GM12878 (cell line): Measurements from ENCODE around the gene NPIPA3.

Experiments used
- ATF2 ChIP-seq: IDR thresholded peaks from 2 replicates; pipeline ENCODE4 v1.6.1; 2012; ENCODE audit warnings: low read length, inconsistent platforms
- FOS ChIP-seq: IDR thresholded peaks from 3 replicates; pipeline ENCODE4 v1.6.1; 2011; ENCODE audit warnings: borderline replicate concordance; ENCODE audit not compliant: insufficient read length; ENCODE audit errors: extremely low read depth
- HDAC2 ChIP-seq: fragments of 200-600 bp; sonication (generic); IDR thresholded peaks from 2 replicates; pipeline ENCODE4 v1.6.1; 2017
- MAX ChIP-seq: IDR thresholded peaks from 2 replicates; pipeline ENCODE4 v1.6.1; 2012; ENCODE audit warnings: low read depth, low read length, improper control_type of control experiment
- POLR2A ChIP-seq: IDR thresholded peaks from 2 replicates; pipeline ENCODE4 v1.6.1; 2011; ENCODE audit warnings: low read depth, mild to moderate bottlenecking, low read length
- POLR2AphosphoS5 ChIP-seq: IDR thresholded peaks from 2 replicates; pipeline ENCODE4 v1.6.1; 2011; ENCODE audit warnings: mild to moderate bottlenecking, low read length, inconsistent platforms
- USF2 ChIP-seq: IDR thresholded peaks from 2 replicates; pipeline ENCODE4 v1.6.1; 2011; ENCODE audit warnings: low read depth, low read length, improper control_type of control experiment, borderline replicate concordance
- TF ChIP-seq, protein P1 (sequence below): fragments of 450-650 bp; IDR thresholded peaks from 2 replicates; pipeline ENCODE4 v1.6.1; 2017; ENCODE audit warnings: mild to moderate bottlenecking, moderate library complexity
- TF ChIP-seq, protein P2 (sequence below), 3 experiments: IDR thresholded peaks in 2 of 3; conservative IDR thresholded peaks in 1 of 3; 2 replicates each; pipeline ENCODE4 v1.5.1; 2011; ENCODE audit warnings: low read depth in 3 of 3, low read length in 3 of 3, mild to moderate bottlenecking in 3 of 3, control low read depth in 2 of 3, moderate library complexity in 2 of 3, inconsistent platforms in 1 of 3, mixed read lengths in 1 of 3; ENCODE audit not compliant: control insufficient read depth in 2 of 3, insufficient read depth in 1 of 3; ENCODE audit errors: extremely low read depth in 1 of 3
- TF ChIP-seq, protein P3 (sequence below): fragments of 450-650 bp; IDR thresholded peaks from 2 replicates; pipeline ENCODE4 v1.6.1; 2017; ENCODE audit warnings: mild to moderate bottlenecking

DNA sequence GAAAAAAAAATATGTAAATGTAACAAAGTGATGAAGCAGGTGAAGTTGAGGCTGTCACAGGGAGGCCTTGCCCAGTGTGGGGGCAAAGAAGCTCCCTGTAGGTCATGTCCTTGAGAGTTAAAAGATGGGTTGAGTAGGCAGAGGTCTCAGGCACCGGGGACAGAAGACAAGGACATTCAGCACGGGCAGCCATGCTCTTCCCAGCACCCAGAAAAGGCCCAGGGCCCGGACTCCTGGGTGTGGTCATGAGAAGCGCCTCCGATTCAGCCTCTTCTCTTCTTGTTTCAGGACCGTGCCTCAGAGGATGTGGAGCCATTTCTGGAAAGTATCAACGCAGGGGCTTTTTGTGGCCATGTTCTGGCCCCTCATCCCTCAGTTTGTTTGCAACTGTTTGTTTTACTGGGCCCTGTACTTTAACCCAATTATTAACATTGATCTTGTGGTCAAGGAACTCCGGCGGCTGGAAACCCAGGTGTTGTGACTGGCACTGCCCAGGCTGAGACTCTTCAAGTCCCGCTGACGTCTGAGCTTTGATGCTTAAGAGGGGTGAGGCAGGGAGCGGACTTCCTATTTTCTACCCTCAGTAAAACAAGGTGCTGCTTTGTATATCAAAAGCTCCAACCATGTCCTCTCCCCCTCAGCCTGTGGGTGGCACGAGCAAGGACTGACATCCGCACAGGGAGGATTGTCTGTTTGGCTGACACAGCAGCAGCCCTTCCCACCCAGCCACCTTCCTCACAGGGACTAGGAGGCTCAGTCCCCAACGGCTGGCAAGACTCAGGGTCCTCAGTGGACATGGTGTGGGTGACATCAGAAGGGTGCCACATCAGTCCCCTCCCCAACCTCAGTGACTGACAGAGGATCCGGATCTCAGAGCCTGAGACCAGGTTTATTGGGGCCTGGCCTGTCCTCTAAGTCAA, 35.6 kb upstream of the NPIPA3 start:
- no peak for TF ChIP-seq POLR2A
- TF ChIP-seq, protein P1, sequence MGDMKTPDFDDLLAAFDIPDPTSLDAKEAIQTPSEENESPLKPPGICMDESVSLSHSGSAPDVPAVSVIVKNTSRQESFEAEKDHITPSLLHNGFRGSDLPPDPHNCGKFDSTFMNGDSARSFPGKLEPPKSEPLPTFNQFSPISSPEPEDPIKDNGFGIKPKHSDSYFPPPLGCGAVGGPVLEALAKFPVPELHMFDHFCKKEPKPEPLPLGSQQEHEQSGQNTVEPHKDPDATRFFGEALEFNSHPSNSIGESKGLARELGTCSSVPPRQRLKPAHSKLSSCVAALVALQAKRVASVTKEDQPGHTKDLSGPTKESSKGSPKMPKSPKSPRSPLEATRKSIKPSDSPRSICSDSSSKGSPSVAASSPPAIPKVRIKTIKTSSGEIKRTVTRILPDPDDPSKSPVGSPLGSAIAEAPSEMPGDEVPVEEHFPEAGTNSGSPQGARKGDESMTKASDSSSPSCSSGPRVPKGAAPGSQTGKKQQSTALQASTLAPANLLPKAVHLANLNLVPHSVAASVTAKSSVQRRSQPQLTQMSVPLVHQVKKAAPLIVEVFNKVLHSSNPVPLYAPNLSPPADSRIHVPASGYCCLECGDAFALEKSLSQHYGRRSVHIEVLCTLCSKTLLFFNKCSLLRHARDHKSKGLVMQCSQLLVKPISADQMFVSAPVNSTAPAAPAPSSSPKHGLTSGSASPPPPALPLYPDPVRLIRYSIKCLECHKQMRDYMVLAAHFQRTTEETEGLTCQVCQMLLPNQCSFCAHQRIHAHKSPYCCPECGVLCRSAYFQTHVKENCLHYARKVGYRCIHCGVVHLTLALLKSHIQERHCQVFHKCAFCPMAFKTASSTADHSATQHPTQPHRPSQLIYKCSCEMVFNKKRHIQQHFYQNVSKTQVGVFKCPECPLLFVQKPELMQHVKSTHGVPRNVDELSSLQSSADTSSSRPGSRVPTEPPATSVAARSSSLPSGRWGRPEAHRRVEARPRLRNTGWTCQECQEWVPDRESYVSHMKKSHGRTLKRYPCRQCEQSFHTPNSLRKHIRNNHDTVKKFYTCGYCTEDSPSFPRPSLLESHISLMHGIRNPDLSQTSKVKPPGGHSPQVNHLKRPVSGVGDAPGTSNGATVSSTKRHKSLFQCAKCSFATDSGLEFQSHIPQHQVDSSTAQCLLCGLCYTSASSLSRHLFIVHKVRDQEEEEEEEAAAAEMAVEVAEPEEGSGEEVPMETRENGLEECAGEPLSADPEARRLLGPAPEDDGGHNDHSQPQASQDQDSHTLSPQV = no peak
- no peak for TF ChIP-seq HDAC2
- TF ChIP-seq, protein P2, sequence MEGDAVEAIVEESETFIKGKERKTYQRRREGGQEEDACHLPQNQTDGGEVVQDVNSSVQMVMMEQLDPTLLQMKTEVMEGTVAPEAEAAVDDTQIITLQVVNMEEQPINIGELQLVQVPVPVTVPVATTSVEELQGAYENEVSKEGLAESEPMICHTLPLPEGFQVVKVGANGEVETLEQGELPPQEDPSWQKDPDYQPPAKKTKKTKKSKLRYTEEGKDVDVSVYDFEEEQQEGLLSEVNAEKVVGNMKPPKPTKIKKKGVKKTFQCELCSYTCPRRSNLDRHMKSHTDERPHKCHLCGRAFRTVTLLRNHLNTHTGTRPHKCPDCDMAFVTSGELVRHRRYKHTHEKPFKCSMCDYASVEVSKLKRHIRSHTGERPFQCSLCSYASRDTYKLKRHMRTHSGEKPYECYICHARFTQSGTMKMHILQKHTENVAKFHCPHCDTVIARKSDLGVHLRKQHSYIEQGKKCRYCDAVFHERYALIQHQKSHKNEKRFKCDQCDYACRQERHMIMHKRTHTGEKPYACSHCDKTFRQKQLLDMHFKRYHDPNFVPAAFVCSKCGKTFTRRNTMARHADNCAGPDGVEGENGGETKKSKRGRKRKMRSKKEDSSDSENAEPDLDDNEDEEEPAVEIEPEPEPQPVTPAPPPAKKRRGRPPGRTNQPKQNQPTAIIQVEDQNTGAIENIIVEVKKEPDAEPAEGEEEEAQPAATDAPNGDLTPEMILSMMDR (IDR thresholded peaks at IDR 0.05 in 2 of 3, conservative IDR thresholded peaks at IDR 0.05 in 1 of 3; ENCODE audit: control insufficient read depth in 2 of 3, extremely low read depth in 1 of 3, insufficient read depth in 1 of 3, low read depth in 3 of 3, low read length in 3 of 3) = no peak
- TF ChIP-seq POLR2AphosphoS5 = no peak
- TF ChIP-seq FOS = no peak
- TF ChIP-seq USF2 = no peak
- TF ChIP-seq, protein P3, sequence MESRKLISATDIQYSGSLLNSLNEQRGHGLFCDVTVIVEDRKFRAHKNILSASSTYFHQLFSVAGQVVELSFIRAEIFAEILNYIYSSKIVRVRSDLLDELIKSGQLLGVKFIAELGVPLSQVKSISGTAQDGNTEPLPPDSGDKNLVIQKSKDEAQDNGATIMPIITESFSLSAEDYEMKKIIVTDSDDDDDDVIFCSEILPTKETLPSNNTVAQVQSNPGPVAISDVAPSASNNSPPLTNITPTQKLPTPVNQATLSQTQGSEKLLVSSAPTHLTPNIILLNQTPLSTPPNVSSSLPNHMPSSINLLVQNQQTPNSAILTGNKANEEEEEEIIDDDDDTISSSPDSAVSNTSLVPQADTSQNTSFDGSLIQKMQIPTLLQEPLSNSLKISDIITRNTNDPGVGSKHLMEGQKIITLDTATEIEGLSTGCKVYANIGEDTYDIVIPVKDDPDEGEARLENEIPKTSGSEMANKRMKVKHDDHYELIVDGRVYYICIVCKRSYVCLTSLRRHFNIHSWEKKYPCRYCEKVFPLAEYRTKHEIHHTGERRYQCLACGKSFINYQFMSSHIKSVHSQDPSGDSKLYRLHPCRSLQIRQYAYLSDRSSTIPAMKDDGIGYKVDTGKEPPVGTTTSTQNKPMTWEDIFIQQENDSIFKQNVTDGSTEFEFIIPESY = no peak
- no peak for TF ChIP-seq MAX
- no peak for TF ChIP-seq ATF2
